H9 (cell line): ENCODE measurements around the gene MLC1. TPM values are rescaled to one million over a fixed set of nuclear protein-coding genes. Genes with fewer than 3 reads are reported as not detected.

Experiments used
- DNase-seq: peaks from one replicate; pipeline ENCODE4 v3.0.0-alpha.2; 2017
- H2AFZ ChIP-seq: one replicate; pipeline ENCODE4 v1.6.1; 2013; ENCODE audit warnings: mild to moderate bottlenecking, low read length, control low read depth, moderate library complexity
- H2AK5ac ChIP-seq: 2 replicates; pipeline ENCODE4 v1.6.1; 2013; ENCODE audit warnings: low read length, control low read depth, mixed read lengths; ENCODE audit not compliant: insufficient read length
- H2BK120ac ChIP-seq: one replicate; pipeline ENCODE4 v1.6.1; 2013; ENCODE audit warnings: low read depth, mild to moderate bottlenecking, low read length, control low read depth, inconsistent platforms; ENCODE audit not compliant: poor library complexity, severe bottlenecking
- H2BK12ac ChIP-seq: 2 replicates; pipeline ENCODE4 v1.6.1; 2013; ENCODE audit warnings: low read length, control low read depth, mixed read lengths, low read depth; ENCODE audit not compliant: insufficient read length
- H2BK15ac ChIP-seq: 2 replicates; pipeline ENCODE4 v1.6.1; 2013; ENCODE audit warnings: low read depth, low read length, control low read depth
- H2BK20ac ChIP-seq: one replicate; pipeline ENCODE4 v1.6.1; 2013; ENCODE audit warnings: low read depth, mild to moderate bottlenecking, low read length, control low read depth, inconsistent platforms; ENCODE audit not compliant: poor library complexity, severe bottlenecking
- H2BK5ac ChIP-seq: 2 replicates; pipeline ENCODE4 v1.6.1; 2013; ENCODE audit warnings: low read length, control low read depth, mixed read lengths; ENCODE audit not compliant: insufficient read length
- H3K14ac ChIP-seq: 2 replicates; pipeline ENCODE4 v1.6.1; 2013; ENCODE audit warnings: low read length, control low read depth; ENCODE audit not compliant: insufficient read depth
- H3K18ac ChIP-seq: 2 replicates; pipeline ENCODE4 v1.6.1; 2013; ENCODE audit warnings: low read depth, mild to moderate bottlenecking, mixed read lengths, low read length, control low read depth; ENCODE audit not compliant: insufficient read length
- H3K23ac ChIP-seq: 2 replicates; pipeline ENCODE4 v1.6.1; 2013; ENCODE audit warnings: low read length, control low read depth, mixed read lengths, low read depth; ENCODE audit not compliant: insufficient read length
- H3K23me2 ChIP-seq: 2 replicates; pipeline ENCODE4 v1.6.1; 2013; ENCODE audit warnings: low read depth, mild to moderate bottlenecking, mixed read lengths, low read length, control low read depth; ENCODE audit not compliant: insufficient read length, poor library complexity, severe bottlenecking
- H3K27ac ChIP-seq: 2 replicates; pipeline ENCODE4 v1.5.1; 2013; ENCODE audit warnings: low read length, control low read depth, mixed read lengths, low read depth; ENCODE audit not compliant: insufficient read length
- H3K27me3 ChIP-seq: 2 replicates; pipeline ENCODE4 v1.6.1; 2013; ENCODE audit warnings: low read length, control low read depth, inconsistent platforms; ENCODE audit not compliant: insufficient read depth
- H3K4ac ChIP-seq: 2 replicates; pipeline ENCODE4 v1.6.1; 2013; ENCODE audit warnings: low read depth, mild to moderate bottlenecking, control low read depth, inconsistent platforms, low read length, moderate library complexity
- H3K4me1 ChIP-seq: 2 replicates; pipeline ENCODE4 v1.6.1; 2013; ENCODE audit warnings: low read length, control low read depth, inconsistent platforms; ENCODE audit not compliant: insufficient read depth
- H3K4me2 ChIP-seq: 2 replicates; pipeline ENCODE4 v1.6.1; 2013; ENCODE audit warnings: low read length, control low read depth, mixed read lengths; ENCODE audit not compliant: insufficient read length, insufficient read depth
- H3K56ac ChIP-seq: 2 replicates; pipeline ENCODE4 v1.6.1; 2013; ENCODE audit warnings: low read depth, mild to moderate bottlenecking, mixed read lengths, low read length, control low read depth; ENCODE audit not compliant: insufficient read length
- H3K79me1 ChIP-seq: 2 replicates; pipeline ENCODE4 v1.6.1; 2013; ENCODE audit warnings: low read depth, mild to moderate bottlenecking, moderate library complexity, low read length, control low read depth, inconsistent platforms; ENCODE audit not compliant: insufficient read depth, poor library complexity, severe bottlenecking
- H3K79me2 ChIP-seq: 2 replicates; pipeline ENCODE4 v1.6.1; 2013; ENCODE audit warnings: low read length, control low read depth, inconsistent platforms; ENCODE audit not compliant: insufficient read depth
- H3K9ac ChIP-seq: 2 replicates; pipeline ENCODE4 v1.6.1; 2013; ENCODE audit warnings: low read length, control low read depth, mixed read lengths; ENCODE audit not compliant: insufficient read length; ENCODE audit errors: extremely low read depth
- H3K9me3 ChIP-seq: one replicate; pipeline ENCODE4 v1.6.1; 2013; ENCODE audit warnings: low read depth, low read length, inconsistent platforms; ENCODE audit not compliant: control insufficient read depth
- H3T11ph ChIP-seq: one replicate; pipeline ENCODE4 v1.6.1; 2013; ENCODE audit warnings: mild to moderate bottlenecking, low read length, control low read depth, inconsistent platforms
- H4K20me1 ChIP-seq: one replicate; pipeline ENCODE4 v1.6.1; 2013; ENCODE audit not compliant: control insufficient read depth, insufficient read length, insufficient read depth
- H4K5ac ChIP-seq: 2 replicates; pipeline ENCODE4 v1.6.1; 2013; ENCODE audit warnings: low read depth, mild to moderate bottlenecking, mixed read lengths, low read length, control low read depth; ENCODE audit not compliant: insufficient read length
- H4K8ac ChIP-seq: replicated peaks from 2 replicates; pipeline ENCODE4 v1.6.1; 2013; ENCODE audit warnings: low read length, control low read depth, mixed read lengths, low read depth; ENCODE audit not compliant: insufficient read length
- H4K91ac ChIP-seq: 2 replicates; pipeline ENCODE4 v1.6.1; 2013; ENCODE audit warnings: low read depth, mild to moderate bottlenecking, moderate library complexity, mixed read lengths, low read length, control low read depth; ENCODE audit not compliant: insufficient read length
- H3K27ac Mint-ChIP-seq, 3 experiments: 2 replicates in 2 of 3; 3 replicates in 1 of 3; pipeline ENCODE4 v1.8.0; 2020 to 2021; ENCODE audit warnings: mixed read lengths in 3 of 3, mild to moderate bottlenecking in 1 of 3, moderate library complexity in 1 of 3
- H3K27me3 Mint-ChIP-seq: 2 replicates; pipeline ENCODE4 v1.8.0; 2021; ENCODE audit warnings: low read depth, mild to moderate bottlenecking, moderate library complexity, mixed read lengths
- H3K36me3 Mint-ChIP-seq, 3 experiments: 2 replicates in 2 of 3; 3 replicates in 1 of 3; pipeline ENCODE4 v1.8.0; 2020 to 2021; ENCODE audit warnings: low read depth in 3 of 3, mixed read lengths in 3 of 3; ENCODE audit not compliant: insufficient read depth in 1 of 3
- H3K4me1 Mint-ChIP-seq, 2 experiments: 2 replicates each; pipeline ENCODE4 v1.8.0; 2020; ENCODE audit warnings: mixed read lengths in 2 of 2
- H3K4me3 Mint-ChIP-seq, 2 experiments: 2 replicates in 1 of 2; 3 replicates in 1 of 2; pipeline ENCODE4 v1.8.0; 2020 to 2021; ENCODE audit warnings: mild to moderate bottlenecking in 2 of 2, mixed read lengths in 2 of 2, moderate library complexity in 1 of 2
- H3K9me3 Mint-ChIP-seq, 2 experiments: 2 replicates in 1 of 2; 3 replicates in 1 of 2; pipeline ENCODE4 v1.8.0; 2020; ENCODE audit warnings: mild to moderate bottlenecking in 2 of 2, mixed read lengths in 2 of 2, moderate library complexity in 1 of 2
- CTCF ChIP-seq: fragments of 200-600 bp; sonication (generic); conservative IDR thresholded peaks from 3 replicates; pipeline ENCODE4 v1.8.0; 2021; ENCODE audit warnings: antibody characterized with exemption, mild to moderate bottlenecking
- WGBS: extraction: QIAGEN DNeasy Blood & Tissue Kit; methylation state at CpG from one replicate; pipeline ENCODE4 v1.1.7; 2013; ENCODE audit warnings: missing lambda C conversion rate, low lambda C conversion rate, mixed read lengths; ENCODE audit not compliant: insufficient read length; ENCODE audit errors: extremely low coverage; 5-methylcytosine and 5-hydroxymethylcytosine counted together
- total RNA-seq: library from RNA; stranded (reverse); gene quantifications from 2 replicates; pipeline ENCODE4 v1.2.1, GENCODE V29; 2021

Gene MLC1
- total RNA-seq, 1 experiment from 2014 or later: not detected

- no peak overlapping the region for H2BK20ac ChIP-seq
- no peak overlapping the region for H2BK120ac ChIP-seq
- H3K23ac ChIP-seq: no peak overlapping the region
- no peak overlapping the region for H3K18ac ChIP-seq
- no peak for DNase-seq
- no peak overlapping the region for H4K91ac ChIP-seq
- H2BK5ac ChIP-seq: no peak overlapping the region
- no peaks in the 10 kb centered on the region for H3K27me3 ChIP-seq
- H3K56ac ChIP-seq: no peak overlapping the region
- H2AFZ ChIP-seq: no peak overlapping the region
- H2BK12ac ChIP-seq: no peak overlapping the region
- no CpG with 5 or more reads among the region's 14 CpGs for WGBS
- no peak overlapping the region for H3K4ac ChIP-seq
- H4K20me1 ChIP-seq: no peaks in the 10 kb centered on the region
- no peak overlapping the region for H2BK15ac ChIP-seq
- Mint-ChIP-seq H3K27ac (no peak overlapping the region), H3K4me1 (peaks cover 0 to 6% of the 10 kb centered on the region in 2 experiments; a peak in 3 of 4 replicates), H3K36me3 (no peaks in the 10 kb centered on the region; a peak in 1 of 7 replicates), H3K4me3 (no peak overlapping the region), H3K9me3 (peaks cover 3 to 5% of the 10 kb centered on the region in 2 experiments; a peak in 4 of 5 replicates), H3K27me3 (peaks cover 44% of the 10 kb centered on the region)
- no peaks in the 10 kb centered on the region for H3K23me2 ChIP-seq
- H3K9me3 ChIP-seq: no peaks in the 10 kb centered on the region
- no peak overlapping the region for H3K4me2 ChIP-seq
- no peak overlapping the region for H3K27ac ChIP-seq
- no peak overlapping the region for H4K5ac ChIP-seq
- H3K79me1 ChIP-seq: no peaks in the 10 kb centered on the region
- no peak overlapping the region for H3T11ph ChIP-seq
- no peak for TF ChIP-seq CTCF
- H3K4me1 ChIP-seq: no peaks in the 10 kb centered on the region
- no peak overlapping the region for H3K9ac ChIP-seq
- H3K79me2 ChIP-seq: no peaks in the 10 kb centered on the region
- H4K8ac ChIP-seq: no peak overlapping the region
- H2AK5ac ChIP-seq: no peak overlapping the region
- no peak overlapping the region for H3K14ac ChIP-seq
These were observed 34.0 kb upstream of the MLC1 start for GRCh38 chr22:50119169-50119767.
